ENCODE data around the gene APBB1IP.

DNA sequence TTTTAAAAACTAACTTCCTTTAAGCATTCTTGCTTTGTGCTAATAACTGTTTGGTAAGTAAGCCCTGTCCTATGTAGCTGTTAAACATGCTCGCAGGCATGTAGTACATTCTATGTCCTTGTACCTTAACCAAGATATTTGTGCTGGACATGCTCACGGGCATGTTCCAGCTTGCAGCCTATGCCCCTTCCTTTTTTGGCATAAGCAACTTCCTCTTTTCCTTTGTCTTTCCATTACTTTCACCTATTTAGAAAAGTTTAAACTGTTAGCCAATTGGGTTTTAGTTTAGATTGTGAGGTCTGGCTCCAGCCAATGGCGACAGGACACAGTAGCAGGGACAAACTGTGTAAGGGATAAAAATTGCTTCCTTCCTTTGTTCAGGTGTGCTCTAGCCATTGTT lies 14.4 kb upstream of the APBB1IP start:
- TF ChIP-seq, protein P1, sequence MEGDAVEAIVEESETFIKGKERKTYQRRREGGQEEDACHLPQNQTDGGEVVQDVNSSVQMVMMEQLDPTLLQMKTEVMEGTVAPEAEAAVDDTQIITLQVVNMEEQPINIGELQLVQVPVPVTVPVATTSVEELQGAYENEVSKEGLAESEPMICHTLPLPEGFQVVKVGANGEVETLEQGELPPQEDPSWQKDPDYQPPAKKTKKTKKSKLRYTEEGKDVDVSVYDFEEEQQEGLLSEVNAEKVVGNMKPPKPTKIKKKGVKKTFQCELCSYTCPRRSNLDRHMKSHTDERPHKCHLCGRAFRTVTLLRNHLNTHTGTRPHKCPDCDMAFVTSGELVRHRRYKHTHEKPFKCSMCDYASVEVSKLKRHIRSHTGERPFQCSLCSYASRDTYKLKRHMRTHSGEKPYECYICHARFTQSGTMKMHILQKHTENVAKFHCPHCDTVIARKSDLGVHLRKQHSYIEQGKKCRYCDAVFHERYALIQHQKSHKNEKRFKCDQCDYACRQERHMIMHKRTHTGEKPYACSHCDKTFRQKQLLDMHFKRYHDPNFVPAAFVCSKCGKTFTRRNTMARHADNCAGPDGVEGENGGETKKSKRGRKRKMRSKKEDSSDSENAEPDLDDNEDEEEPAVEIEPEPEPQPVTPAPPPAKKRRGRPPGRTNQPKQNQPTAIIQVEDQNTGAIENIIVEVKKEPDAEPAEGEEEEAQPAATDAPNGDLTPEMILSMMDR (conservative IDR thresholded peaks at IDR 0.05; ENCODE audit: low read depth, low read length): no peak
- TF ChIP-seq EZH2 (IDR thresholded peaks at IDR 0.05; ENCODE audit: low read length, unreplicated experiment) (no peak), EZH2phosphoT487 (IDR thresholded peaks at IDR 0.05; ENCODE audit: borderline replicate concordance, low read length) (no peak)

All from PC-3 (cell line).